K562 (cell line): ENCODE measurements around the gene ITGB3BP. TPM values are rescaled to one million over a fixed set of nuclear protein-coding genes. Genes with fewer than 3 reads are reported as not detected.
A peak's percentile ranks its signal among the peaks of the same experiment; 100 is the strongest.

Experiments used
- MIER1 ChIP-seq: fragments of 450-650 bp; IDR thresholded peaks from 2 replicates; pipeline ENCODE4 v1.6.1; 2016; ENCODE audit warnings: antibody characterized with exemption, mild to moderate bottlenecking, low read depth
- RBM14 ChIP-seq: fragments of 200-400 bp; formaldehyde crosslinking; IDR thresholded peaks from 2 replicates; pipeline ENCODE4 v1.6.1; 2018; ENCODE audit warnings: low read depth, mild to moderate bottlenecking, low read length, moderate library complexity, borderline replicate concordance; ENCODE audit not compliant: insufficient read depth
- SMARCE1 ChIP-seq: fragments of 450-650 bp; IDR thresholded peaks from 2 replicates; pipeline ENCODE4 v1.7.1; 2016; ENCODE audit warnings: mild to moderate bottlenecking
- TAF7 ChIP-seq: fragments of 450-650 bp; IDR thresholded peaks from 2 replicates; pipeline ENCODE4 v1.6.1; 2016; ENCODE audit warnings: missing genetic modification characterization, missing compliant biosample characterization
- ZNF717 ChIP-seq: fragments of 250-450 bp; sonication (Bioruptor Pico); IDR thresholded peaks from 2 replicates; pipeline ENCODE4 v1.5.0; 2021
- polyA plus RNA-seq, 8 experiments: library from polyadenylated mRNA; depleted of rRNA in 4 of 8; stranded (reverse) in 5 of 8; unstranded in 3 of 8; fragments of >200 nt; fragmentation: Nextera tagmentation in 2 of 8; fragmentation: Illumina TruSeq in 1 of 8; extraction: Ambion mirVana in 2 of 8; extraction: Trizol in 1 of 8; gene quantifications; 2 replicates each; pipeline versions ENCODE4 v1.2.1 to v1.2.3, GENCODE V29; 2011 to 2014; ENCODE audit warnings: inconsistent platforms in 1 of 8, missing spikeins in 1 of 8
- total RNA-seq, 7 experiments: library from RNA; depleted of rRNA in 6 of 7; stranded (reverse); fragments of >200 nt in 6 of 7; fragmentation: Illumina TruSeq in 2 of 7; extraction: Trizol in 2 of 7; gene quantifications; 2 replicates each; pipeline versions ENCODE4 v1.2.1 to v1.2.3, GENCODE V29; 2011 to 2021; ENCODE audit warnings: low replicate concordance in 1 of 7
- TF ChIP-seq, protein P1 (sequence below), 2 experiments: fragments of 450-650 bp; formaldehyde crosslinking in 1 of 2; IDR thresholded peaks; 2 replicates each; pipeline versions ENCODE4 v1.4.0 to v1.6.1; 2014 to 2020; ENCODE audit warnings: mild to moderate bottlenecking in 2 of 2, borderline replicate concordance in 1 of 2, low read depth in 1 of 2
- TF ChIP-seq, protein P2 (sequence below), 2 experiments: IDR thresholded peaks; 2 replicates each; pipeline ENCODE4 v1.6.1; 2011; ENCODE audit warnings: borderline replicate concordance in 1 of 2, control low read depth in 1 of 2, low read depth in 1 of 2, low read length in 1 of 2, mild to moderate bottlenecking in 1 of 2, mixed read lengths in 1 of 2, moderate library complexity in 1 of 2; ENCODE audit not compliant: insufficient read depth in 1 of 2, insufficient read length in 1 of 2, poor library complexity in 1 of 2, severe bottlenecking in 1 of 2; ENCODE audit errors: extremely low read depth in 1 of 2
- TF ChIP-seq, protein P3 (sequence below), 3 experiments: IDR thresholded peaks in 2 of 3; conservative IDR thresholded peaks in 1 of 3; 2 replicates each; pipeline ENCODE4 v1.5.1; 2011 to 2012; ENCODE audit warnings: low read length in 3 of 3, mild to moderate bottlenecking in 3 of 3, control low read depth in 2 of 3, improper control_type of control experiment in 1 of 3, inconsistent platforms in 1 of 3, low read depth in 1 of 3, mixed read lengths in 1 of 3, moderate library complexity in 1 of 3; ENCODE audit not compliant: insufficient read depth in 2 of 3
- TF ChIP-seq, protein P4 (sequence below): sonication (generic); formaldehyde crosslinking; IDR thresholded peaks from 2 replicates; pipeline ENCODE4 v1.8.0; 2022; ENCODE audit warnings: mild to moderate bottlenecking, missing genetic modification reagents
- TF ChIP-seq, protein P5 (sequence below), 2 experiments: fragments of 250-450 bp in 1 of 2; fragments of 450-650 bp in 1 of 2; sonication (Bioruptor Pico) in 1 of 2; IDR thresholded peaks; 2 replicates each; pipeline versions ENCODE4 v1.6.1 to v1.8.0; 2016 to 2021; ENCODE audit warnings: mild to moderate bottlenecking in 2 of 2, moderate library complexity in 2 of 2, missing compliant biosample characterization in 1 of 2, missing genetic modification characterization in 1 of 2

The ITGB3BP gene
- total and polyA plus RNA-seq, 9 of the 15 experiments (the other 6 are each of a cell fraction or from before 2014, with no cell fraction given), result 62.8 to 151 (median 110) TPM

DNA sequence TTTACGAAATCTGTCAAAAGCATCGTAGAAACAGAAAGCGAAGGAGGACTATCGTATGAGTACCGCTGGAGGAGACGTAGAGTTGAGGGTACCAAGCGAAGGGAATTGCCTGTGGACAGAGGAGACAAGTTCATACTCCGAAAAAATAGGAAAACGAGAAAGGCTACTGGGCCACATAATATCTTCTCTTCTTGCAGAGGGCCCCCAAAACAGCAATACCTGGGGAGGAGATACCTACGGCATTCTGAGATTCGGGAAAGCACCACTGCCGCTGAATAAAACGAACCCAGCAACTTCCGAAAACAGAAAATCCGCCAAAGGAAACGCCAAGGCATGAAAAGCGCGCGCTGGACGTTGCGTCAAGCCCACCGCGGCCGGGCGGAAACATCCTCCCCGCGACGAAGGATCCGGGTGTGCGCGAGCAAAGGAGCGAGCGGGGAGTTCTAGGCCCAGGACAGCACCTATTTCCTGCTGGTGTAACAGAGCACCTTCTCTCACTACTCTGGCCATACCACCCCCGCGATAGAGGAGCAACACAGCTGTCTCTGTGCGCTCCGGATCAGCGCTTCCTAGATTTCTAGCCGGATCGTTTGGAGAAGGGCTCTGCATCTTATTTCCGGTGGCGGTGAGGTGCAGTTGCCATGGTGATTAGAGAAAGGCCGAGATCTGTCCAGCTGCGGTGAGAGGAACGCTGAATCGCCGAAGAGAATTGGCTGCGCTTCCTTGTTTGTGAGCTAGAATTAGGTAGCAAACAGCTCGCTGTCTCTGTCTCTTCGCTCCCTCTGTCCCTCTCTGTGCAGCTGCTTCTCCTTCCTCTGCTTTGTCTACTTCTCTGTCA, at the start of gene ITGB3BP, which contains the start of gene EFCAB7 (continued):
- TF ChIP-seq, protein P1, sequence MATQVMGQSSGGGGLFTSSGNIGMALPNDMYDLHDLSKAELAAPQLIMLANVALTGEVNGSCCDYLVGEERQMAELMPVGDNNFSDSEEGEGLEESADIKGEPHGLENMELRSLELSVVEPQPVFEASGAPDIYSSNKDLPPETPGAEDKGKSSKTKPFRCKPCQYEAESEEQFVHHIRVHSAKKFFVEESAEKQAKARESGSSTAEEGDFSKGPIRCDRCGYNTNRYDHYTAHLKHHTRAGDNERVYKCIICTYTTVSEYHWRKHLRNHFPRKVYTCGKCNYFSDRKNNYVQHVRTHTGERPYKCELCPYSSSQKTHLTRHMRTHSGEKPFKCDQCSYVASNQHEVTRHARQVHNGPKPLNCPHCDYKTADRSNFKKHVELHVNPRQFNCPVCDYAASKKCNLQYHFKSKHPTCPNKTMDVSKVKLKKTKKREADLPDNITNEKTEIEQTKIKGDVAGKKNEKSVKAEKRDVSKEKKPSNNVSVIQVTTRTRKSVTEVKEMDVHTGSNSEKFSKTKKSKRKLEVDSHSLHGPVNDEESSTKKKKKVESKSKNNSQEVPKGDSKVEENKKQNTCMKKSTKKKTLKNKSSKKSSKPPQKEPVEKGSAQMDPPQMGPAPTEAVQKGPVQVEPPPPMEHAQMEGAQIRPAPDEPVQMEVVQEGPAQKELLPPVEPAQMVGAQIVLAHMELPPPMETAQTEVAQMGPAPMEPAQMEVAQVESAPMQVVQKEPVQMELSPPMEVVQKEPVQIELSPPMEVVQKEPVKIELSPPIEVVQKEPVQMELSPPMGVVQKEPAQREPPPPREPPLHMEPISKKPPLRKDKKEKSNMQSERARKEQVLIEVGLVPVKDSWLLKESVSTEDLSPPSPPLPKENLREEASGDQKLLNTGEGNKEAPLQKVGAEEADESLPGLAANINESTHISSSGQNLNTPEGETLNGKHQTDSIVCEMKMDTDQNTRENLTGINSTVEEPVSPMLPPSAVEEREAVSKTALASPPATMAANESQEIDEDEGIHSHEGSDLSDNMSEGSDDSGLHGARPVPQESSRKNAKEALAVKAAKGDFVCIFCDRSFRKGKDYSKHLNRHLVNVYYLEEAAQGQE (IDR thresholded peaks at IDR 0.05; ENCODE audit: borderline replicate concordance), result peak; percentile 71
- TF ChIP-seq, protein P1 (CRISPR knock-in tag; IDR thresholded peaks at IDR 0.05; ENCODE audit: low read depth), result peak; percentile 79
- TF ChIP-seq RBM14 (no peak), MIER1 (peak; percentile 77; the same call in 1 of the 2 replicates), SMARCE1 (no peak; the same call in 1 of the 2 replicates), ZNF717 (CRISPR knock-in tag) (no peak), TAF7 (tag) (peak; percentile 64)
- TF ChIP-seq, protein P2, sequence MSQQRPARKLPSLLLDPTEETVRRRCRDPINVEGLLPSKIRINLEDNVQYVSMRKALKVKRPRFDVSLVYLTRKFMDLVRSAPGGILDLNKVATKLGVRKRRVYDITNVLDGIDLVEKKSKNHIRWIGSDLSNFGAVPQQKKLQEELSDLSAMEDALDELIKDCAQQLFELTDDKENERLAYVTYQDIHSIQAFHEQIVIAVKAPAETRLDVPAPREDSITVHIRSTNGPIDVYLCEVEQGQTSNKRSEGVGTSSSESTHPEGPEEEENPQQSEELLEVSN (IDR thresholded peaks at IDR 0.05; ENCODE audit: borderline replicate concordance in 1 of 2, extremely low read depth in 1 of 2, insufficient read depth in 1 of 2, insufficient read length in 1 of 2, low read depth in 1 of 2, low read length in 1 of 2, poor library complexity in 1 of 2, severe bottlenecking in 1 of 2), result peak; percentile 88
- TF ChIP-seq, protein P3, sequence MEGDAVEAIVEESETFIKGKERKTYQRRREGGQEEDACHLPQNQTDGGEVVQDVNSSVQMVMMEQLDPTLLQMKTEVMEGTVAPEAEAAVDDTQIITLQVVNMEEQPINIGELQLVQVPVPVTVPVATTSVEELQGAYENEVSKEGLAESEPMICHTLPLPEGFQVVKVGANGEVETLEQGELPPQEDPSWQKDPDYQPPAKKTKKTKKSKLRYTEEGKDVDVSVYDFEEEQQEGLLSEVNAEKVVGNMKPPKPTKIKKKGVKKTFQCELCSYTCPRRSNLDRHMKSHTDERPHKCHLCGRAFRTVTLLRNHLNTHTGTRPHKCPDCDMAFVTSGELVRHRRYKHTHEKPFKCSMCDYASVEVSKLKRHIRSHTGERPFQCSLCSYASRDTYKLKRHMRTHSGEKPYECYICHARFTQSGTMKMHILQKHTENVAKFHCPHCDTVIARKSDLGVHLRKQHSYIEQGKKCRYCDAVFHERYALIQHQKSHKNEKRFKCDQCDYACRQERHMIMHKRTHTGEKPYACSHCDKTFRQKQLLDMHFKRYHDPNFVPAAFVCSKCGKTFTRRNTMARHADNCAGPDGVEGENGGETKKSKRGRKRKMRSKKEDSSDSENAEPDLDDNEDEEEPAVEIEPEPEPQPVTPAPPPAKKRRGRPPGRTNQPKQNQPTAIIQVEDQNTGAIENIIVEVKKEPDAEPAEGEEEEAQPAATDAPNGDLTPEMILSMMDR (IDR thresholded peaks at IDR 0.05 in 2 of 3, conservative IDR thresholded peaks at IDR 0.05 in 1 of 3; ENCODE audit: insufficient read depth in 2 of 3, low read depth in 1 of 3, low read length in 3 of 3), result no peak
- TF ChIP-seq, protein P4, sequence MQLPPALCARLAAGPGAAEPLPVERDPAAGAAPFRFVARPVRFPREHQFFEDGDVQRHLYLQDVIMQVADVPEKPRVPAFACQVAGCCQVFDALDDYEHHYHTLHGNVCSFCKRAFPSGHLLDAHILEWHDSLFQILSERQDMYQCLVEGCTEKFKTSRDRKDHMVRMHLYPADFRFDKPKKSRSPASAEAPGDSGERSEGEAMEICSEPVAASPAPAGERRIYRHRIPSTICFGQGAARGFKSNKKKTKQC (CRISPR knock-in tag), result peak; percentile 39; the same call in 1 of the 2 replicates
- TF ChIP-seq, protein P5, sequence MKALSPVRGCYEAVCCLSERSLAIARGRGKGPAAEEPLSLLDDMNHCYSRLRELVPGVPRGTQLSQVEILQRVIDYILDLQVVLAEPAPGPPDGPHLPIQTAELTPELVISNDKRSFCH (CRISPR knock-in tag; IDR thresholded peaks at IDR 0.05), result no peak
- TF ChIP-seq, protein P5 (tag; IDR thresholded peaks at IDR 0.05), result peak; percentile 89
